Thyroid gland (tissue), 4 donors: ENCODE results near the gene MRPS5. TPM values are rescaled to one million over a fixed set of nuclear protein-coding genes. Genes with fewer than 3 reads are reported as not detected.

ENCODE experiments used
- DNase-seq, 2 donors: peaks; one replicate each; pipeline ENCODE4 v3.0.0-alpha.2; 2019
- H3K27ac ChIP-seq, 3 donors: fragments of 200-600 bp; sonication (generic); 1 replicate in 2 of 3; 2 replicates in 1 of 3; pipeline ENCODE4 v1.5.1; 2016 to 2019; ENCODE audit warnings: mild to moderate bottlenecking in 1 of 3, moderate library complexity in 1 of 3
- H3K27me3 ChIP-seq: fragments of 200-600 bp; sonication (generic); one replicate; pipeline ENCODE4 v1.5.1; 2019
- H3K36me3 ChIP-seq, 2 donors: fragments of 200-600 bp; sonication (generic); one replicate each; pipeline ENCODE4 v1.5.1; 2016 to 2019
- H3K4me1 ChIP-seq, 2 donors: fragments of 200-600 bp; sonication (generic); one replicate each; pipeline ENCODE4 v1.5.1; 2017 to 2019
- H3K4me3 ChIP-seq, 3 donors: fragments of 200-600 bp; sonication (generic); replicated peaks in 1 of 3; 1 replicate in 2 of 3; 2 replicates in 1 of 3; pipeline ENCODE4 v1.5.1; 2016; ENCODE audit warnings: mild to moderate bottlenecking in 1 of 3
- H3K9me3 ChIP-seq: fragments of 200-600 bp; sonication (generic); one replicate; pipeline ENCODE4 v1.5.1; 2017
- CTCF ChIP-seq, 6 experiments: fragments of 200-600 bp in 3 of 6; fragments of 450-650 bp in 3 of 6; sonication (generic) in 3 of 6; IDR thresholded peaks; one replicate each; pipeline ENCODE4 v1.5.1; 2016 to 2019; ENCODE audit warnings: antibody characterized with exemption in 6 of 6, mild to moderate bottlenecking in 2 of 6, inconsistent platforms in 1 of 6, moderate library complexity in 1 of 6
- POLR2A ChIP-seq, 2 donors: fragments of 450-650 bp; IDR thresholded peaks; one replicate each; pipeline ENCODE4 v1.6.1; 2017; ENCODE audit warnings: antibody characterized with exemption in 2 of 2, mild to moderate bottlenecking in 2 of 2, moderate library complexity in 1 of 2
- WGBS, 2 donors: methylation state at CpG; one replicate each; pipeline ENCODE4 v1.1.5; 2017; 5-methylcytosine and 5-hydroxymethylcytosine counted together
- intact Hi-C: fragments of 100-400 bp; cut with DNase I; formaldehyde crosslinking; loops from one replicate; pipeline ENCODE4 v1.15.1; 2023
- total RNA-seq, 4 donors: library from RNA; depleted of rRNA; stranded (reverse); fragments of >200 nt; gene quantifications; one replicate each; pipeline ENCODE4 v1.2.3, GENCODE V29; 2016

The MRPS5 gene
- total RNA-seq, 4 donors from 2014 or later, result 50.8 to 58.7 (median 54.9) TPM

DNA sequence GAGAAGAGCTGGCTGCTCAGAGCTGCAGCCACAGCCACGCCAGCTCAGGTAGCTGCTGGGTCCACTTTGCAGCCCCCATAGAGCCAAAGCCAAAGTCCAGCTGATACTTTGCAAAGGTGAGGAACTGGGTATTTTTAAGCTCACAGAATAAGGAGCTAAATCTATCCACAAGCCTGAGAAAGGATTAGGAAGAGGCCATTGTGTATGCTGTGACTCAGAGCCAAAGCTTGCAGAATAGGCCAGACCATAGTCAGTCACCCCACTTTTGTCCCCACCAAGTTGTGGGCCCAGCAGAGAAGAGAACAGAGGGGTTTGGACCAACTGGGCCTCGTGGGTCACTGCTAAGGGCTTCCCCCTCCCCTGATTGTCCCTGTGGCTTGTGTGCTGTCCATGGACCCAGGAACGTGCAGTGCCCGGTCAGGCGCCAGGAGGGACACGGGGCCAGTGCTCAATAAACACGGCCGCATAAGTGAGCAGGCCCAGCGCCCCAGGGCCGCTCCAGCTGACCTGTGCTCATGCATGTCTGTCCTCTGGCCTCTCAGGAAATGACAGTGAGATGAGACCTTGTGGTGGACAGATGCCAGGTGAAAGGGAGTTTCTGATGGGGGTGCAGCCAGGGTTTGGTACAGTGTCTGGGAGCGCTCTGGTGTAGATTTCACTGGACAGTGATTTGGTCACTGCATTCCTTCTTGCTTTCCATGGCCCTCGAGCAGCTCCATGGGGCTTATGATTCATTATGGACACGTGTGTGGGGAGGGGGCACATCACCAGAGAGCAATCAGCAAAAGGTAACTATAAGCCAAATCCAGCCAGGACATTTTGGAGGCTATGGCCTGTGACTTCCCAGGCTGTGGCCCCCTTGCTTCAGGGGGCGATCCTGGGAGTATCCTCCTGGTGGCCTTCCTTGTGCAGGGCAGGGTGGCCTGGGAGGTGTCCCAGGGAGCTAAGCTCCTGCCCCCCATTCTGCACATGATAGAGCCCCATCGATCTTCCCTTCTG lies 64.8 kb downstream of the MRPS5 start:
- TF ChIP-seq CTCF (IDR thresholded peaks at IDR 0.05) (no peak), POLR2A (IDR thresholded peaks at IDR 0.05) (no peak)
- H3K4me3 ChIP-seq, result no peak overlapping the region
- no peaks in the 10 kb centered on the region for H3K27me3 ChIP-seq
- H3K9me3 ChIP-seq, result no peaks in the 10 kb centered on the region
- peak overlapping the region in 2 of 3 donors; percentile 86 to 91 for H3K27ac ChIP-seq
- WGBS, 2 donors, result 70 to 74% methylated on average over 5 to 15 of the region's 15 CpGs
- peaks cover 21 to 42% of the 10 kb centered on the region in 2 donors for H3K4me1 ChIP-seq
- H3K36me3 ChIP-seq, result no peaks in the 10 kb centered on the region
- intact Hi-C loops, result no loop called here
- DNase-seq, result peak; percentile 64 to 75

DNA sequence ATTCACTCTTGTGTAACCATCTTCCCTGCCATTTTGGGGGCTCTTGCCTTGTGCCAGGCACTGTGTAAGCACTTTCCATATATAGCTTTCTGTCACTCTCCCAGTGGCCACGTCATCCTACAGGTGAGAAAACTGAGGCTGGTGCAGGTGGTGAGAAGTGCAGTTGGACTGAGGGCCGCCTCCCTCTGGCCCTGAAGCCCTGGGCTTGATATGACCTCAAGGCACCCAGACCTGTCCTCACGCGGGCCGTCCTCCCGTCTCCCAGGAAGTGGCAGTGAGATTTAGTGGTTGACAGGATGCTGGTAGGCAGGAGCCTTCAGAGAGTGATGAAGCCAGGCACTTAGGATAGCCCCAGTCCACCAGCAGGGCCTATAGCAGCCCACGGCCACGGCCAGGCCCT lies 65.6 kb downstream of the MRPS5 start:
- Histone ChIP-seq H3K27ac (peak overlapping the region in 1 of 3 donors; percentile 91), H3K36me3 (no peaks in the 10 kb centered on the region), H3K4me3 (no peak overlapping the region), H3K9me3 (no peaks in the 10 kb centered on the region), H3K27me3 (no peaks in the 10 kb centered on the region), H3K4me1 (peaks cover 21 to 42% of the 10 kb centered on the region in 2 donors)
- DNase-seq, result no peak
- 86 to 90% methylated on average over 4 of the region's 8 CpGs for WGBS, 2 donors
- no peak for TF ChIP-seq CTCF (IDR thresholded peaks at IDR 0.05)
- no peak for TF ChIP-seq POLR2A (IDR thresholded peaks at IDR 0.05)
- intact Hi-C loops, result no loop called here

DNA sequence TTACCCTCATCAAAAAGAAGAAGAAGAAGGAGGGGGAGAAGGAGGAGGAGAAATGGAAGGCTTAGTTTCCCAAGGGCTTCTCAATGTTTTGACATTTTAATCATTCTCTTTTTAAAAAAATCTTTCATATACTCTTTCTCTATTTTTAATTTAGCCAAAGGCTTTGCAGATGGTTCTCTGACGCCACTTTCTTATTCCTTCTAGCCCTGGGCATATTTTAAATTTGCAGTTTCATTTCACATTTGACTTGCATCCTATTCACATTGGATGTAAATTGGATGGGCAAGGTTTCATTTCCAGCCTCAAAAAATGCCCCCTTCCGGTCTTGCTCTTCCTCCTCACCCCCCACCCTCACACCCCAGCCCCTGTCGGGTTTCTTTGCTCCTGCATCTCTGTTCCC lies 66.3 kb downstream of the MRPS5 start:
- H3K27ac ChIP-seq, result no peak overlapping the region
- intact Hi-C loops, result no loop called here
- H3K27me3 ChIP-seq, result no peaks in the 10 kb centered on the region
- no peak for TF ChIP-seq CTCF (IDR thresholded peaks at IDR 0.05)
- no peak for TF ChIP-seq POLR2A (IDR thresholded peaks at IDR 0.05)
- peaks cover 21 to 42% of the 10 kb centered on the region in 2 donors for H3K4me1 ChIP-seq
- H3K4me3 ChIP-seq, result no peak overlapping the region
- WGBS, 2 donors, result 80 to 82% methylated on average over 3 of the region's 3 CpGs
- H3K36me3 ChIP-seq, result no peaks in the 10 kb centered on the region
- DNase-seq, result no peak
- H3K9me3 ChIP-seq, result no peaks in the 10 kb centered on the region

- 58 to 62% methylated on average over 3 to 5 of the region's 5 CpGs for WGBS, 2 donors
- intact Hi-C loops, result no loop called here
- Histone ChIP-seq H3K4me3 (no peak overlapping the region), H3K9me3 (no peaks in the 10 kb centered on the region), H3K27ac (no peak overlapping the region), H3K4me1 (peaks cover 17 to 35% of the 10 kb centered on the region in 2 donors), H3K36me3 (no peaks in the 10 kb centered on the region), H3K27me3 (no peaks in the 10 kb centered on the region)
- no peak for DNase-seq
- no peak for TF ChIP-seq POLR2A (IDR thresholded peaks at IDR 0.05)
- no peak for TF ChIP-seq CTCF (IDR thresholded peaks at IDR 0.05)
Measured at GRCh38 chr2:95054016-95054415, 67.6 kb downstream of the MRPS5 start.

- intact Hi-C loops, result no loop called here
- TF ChIP-seq CTCF (IDR thresholded peaks at IDR 0.05), result peak in 3 of 6 experiments; percentile 32 to 58 (median 42)
- TF ChIP-seq POLR2A (IDR thresholded peaks at IDR 0.05), result no peak
- Histone ChIP-seq H3K36me3 (no peaks in the 10 kb centered on the region), H3K27ac (no peak overlapping the region), H3K27me3 (no peaks in the 10 kb centered on the region), H3K4me3 (no peak overlapping the region), H3K4me1 (peaks cover 19 to 36% of the 10 kb centered on the region in 2 donors), H3K9me3 (no peaks in the 10 kb centered on the region)
- DNase-seq, result peak; percentile 38 to 49
- 59 to 71% methylated on average over 11 of the region's 11 CpGs for WGBS, 2 donors
Measured at GRCh38 chr2:95053543-95053942, 68.1 kb downstream of the MRPS5 start.
